ENCODE measurements around the gene APBA2.

APBA2 gene

DNA sequence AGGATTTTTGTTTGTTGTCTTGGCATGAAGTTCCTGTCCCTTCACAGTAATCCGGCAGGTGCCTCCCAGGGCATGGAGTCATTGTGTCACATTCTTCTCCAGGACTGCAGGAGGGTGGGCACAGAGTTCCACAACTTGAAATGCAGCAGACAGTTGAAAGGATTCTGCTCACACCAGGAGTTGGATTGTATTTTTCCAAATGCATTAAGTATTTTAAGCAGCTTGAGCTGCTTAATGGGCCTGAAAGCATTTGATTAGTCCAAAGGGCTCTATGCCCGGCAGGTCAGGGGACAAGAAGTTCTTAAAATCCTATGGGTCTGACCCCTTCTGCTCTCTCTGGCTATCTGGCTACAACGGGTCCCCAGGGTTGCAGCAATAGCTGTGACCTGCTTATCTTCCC, 92.9 kb downstream of the APBA2 start:
- Mint-ChIP-seq H3K4me3 (no peak overlapping the region), H3K27me3 (ENCODE audit: low read depth) (peaks cover 7% of the 10 kb centered on the region), H3K36me3 (ENCODE audit: low read depth) (peaks cover 3% of the 10 kb centered on the region), H3K27ac (peak overlapping the region in 1 of 3 experiments; percentile 19), H3K4me1 (peaks cover 17% of the 10 kb centered on the region), H3K9me3 (peaks cover 3% of the 10 kb centered on the region)
- TF ChIP-seq CTCF (IDR thresholded peaks at IDR 0.05; ENCODE audit: unreplicated experiment in 3 of 3) = no peak

- H3K36me3 Mint-ChIP-seq (ENCODE audit: low read depth) = peaks cover 3% of the 10 kb centered on the region
- H3K27ac Mint-ChIP-seq = peak overlapping the region in 1 of 3 experiments; percentile 19
- H3K27me3 Mint-ChIP-seq (ENCODE audit: low read depth) = peaks cover 7% of the 10 kb centered on the region
- H3K4me3 Mint-ChIP-seq = no peak overlapping the region
- H3K4me1 Mint-ChIP-seq = peaks cover 17% of the 10 kb centered on the region
- no peak for TF ChIP-seq CTCF (IDR thresholded peaks at IDR 0.05; ENCODE audit: unreplicated experiment in 3 of 3)
- peaks cover 3% of the 10 kb centered on the region for H3K9me3 Mint-ChIP-seq
Measured at GRCh38 chr15:28979208-28979841, 93.6 kb downstream of the APBA2 start.

DNA sequence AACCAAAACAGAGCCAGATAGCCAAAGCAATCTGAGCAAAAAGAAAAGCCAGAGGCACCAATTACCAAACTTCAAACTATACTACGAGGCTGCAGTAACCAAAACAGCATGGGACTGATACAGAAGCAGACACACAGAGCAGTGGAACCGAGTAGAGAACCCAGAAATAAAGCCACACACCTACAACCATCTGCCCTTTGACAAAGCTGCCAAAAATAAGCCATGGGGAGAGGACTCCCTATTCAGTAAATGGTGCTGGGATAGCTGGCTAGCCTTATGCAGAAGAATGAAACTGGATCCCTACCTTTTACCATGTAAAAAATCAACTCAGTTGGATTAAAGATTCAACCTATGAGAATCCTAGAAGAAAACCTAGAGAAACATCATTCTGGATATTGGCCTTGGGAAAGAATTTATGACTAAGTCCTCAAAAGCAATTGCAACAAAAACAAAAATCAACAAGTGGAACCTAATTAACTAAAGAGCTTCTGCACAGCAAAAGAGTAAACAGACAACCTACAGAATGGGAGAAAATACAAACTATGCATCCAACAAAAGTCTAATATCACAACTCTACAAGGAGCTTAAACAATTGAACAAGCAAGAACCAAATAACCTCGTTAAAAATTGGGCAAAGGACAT, 95.1 kb downstream of the APBA2 start:
- Mint-ChIP-seq H3K4me1 (peaks cover 29% of the 10 kb centered on the region), H3K27me3 (ENCODE audit: low read depth) (peaks cover 7% of the 10 kb centered on the region), H3K36me3 (ENCODE audit: low read depth) (peaks cover 3% of the 10 kb centered on the region), H3K27ac (no peak overlapping the region), H3K9me3 (peaks cover 3% of the 10 kb centered on the region), H3K4me3 (no peak overlapping the region)
- no peak for TF ChIP-seq CTCF (IDR thresholded peaks at IDR 0.05; ENCODE audit: unreplicated experiment in 3 of 3)

GRCh38 chr15:28981351-28981720, 95.6 kb downstream of the APBA2 start:
- Mint-ChIP-seq H3K27me3 (ENCODE audit: low read depth) (peaks cover 7% of the 10 kb centered on the region), H3K4me3 (no peak overlapping the region), H3K9me3 (peaks cover 3% of the 10 kb centered on the region), H3K36me3 (ENCODE audit: low read depth) (peaks cover 3% of the 10 kb centered on the region), H3K4me1 (peaks cover 33% of the 10 kb centered on the region), H3K27ac (no peak overlapping the region)
- TF ChIP-seq CTCF (IDR thresholded peaks at IDR 0.05; ENCODE audit: unreplicated experiment in 3 of 3) = no peak

DNA sequence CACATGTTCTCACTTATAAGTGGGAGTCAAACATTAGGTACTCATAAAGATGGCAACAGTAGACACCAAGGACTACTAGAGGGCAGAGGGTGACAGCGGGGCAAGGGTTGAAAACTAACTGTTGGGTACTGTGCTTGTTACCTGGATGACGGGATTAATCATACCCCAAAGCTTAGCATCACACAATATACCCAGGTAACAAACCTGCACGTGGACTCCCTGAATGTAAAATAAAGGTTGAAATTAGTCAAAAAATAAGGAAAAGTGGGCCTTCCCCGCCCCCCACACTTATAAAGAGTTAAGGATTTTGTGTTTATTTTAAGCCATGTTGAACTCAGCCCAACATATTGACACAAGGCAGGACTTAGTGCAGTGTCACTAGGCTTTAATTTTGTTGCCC, 96.1 kb downstream of the APBA2 start:
- Mint-ChIP-seq H3K4me3 (no peak overlapping the region), H3K4me1 (peaks cover 33% of the 10 kb centered on the region), H3K9me3 (peaks cover 3% of the 10 kb centered on the region), H3K36me3 (ENCODE audit: low read depth) (peaks cover 3% of the 10 kb centered on the region), H3K27me3 (ENCODE audit: low read depth) (peaks cover 7% of the 10 kb centered on the region), H3K27ac (no peak overlapping the region)
- no peak for TF ChIP-seq CTCF (IDR thresholded peaks at IDR 0.05; ENCODE audit: unreplicated experiment in 3 of 3)

- H3K9me3 Mint-ChIP-seq = peaks cover 6% of the 10 kb centered on the region
- no peak overlapping the region for H3K27ac Mint-ChIP-seq
- H3K4me1 Mint-ChIP-seq = peaks cover 33% of the 10 kb centered on the region
- H3K36me3 Mint-ChIP-seq (ENCODE audit: low read depth) = peaks cover 7% of the 10 kb centered on the region
- no peak overlapping the region for H3K4me3 Mint-ChIP-seq
- TF ChIP-seq CTCF (IDR thresholded peaks at IDR 0.05; ENCODE audit: unreplicated experiment in 3 of 3) = no peak
- peaks cover 4% of the 10 kb centered on the region for H3K27me3 Mint-ChIP-seq (ENCODE audit: low read depth)
Measured at GRCh38 chr15:28982886-28983285, 97.1 kb downstream of the APBA2 start.
